ENCODE measurements around the gene CFAP221.

Gene CFAP221

GRCh38 chr2:119699016-119699606 is 154.9 kb downstream of the CFAP221 start:
- no peak for DNase-seq (ENCODE audit: low read depth)

- no peak for DNase-seq (ENCODE audit: low read depth)
Measured at GRCh38 chr2:119700866-119701265, 156.6 kb downstream of the CFAP221 start.

GRCh38 chr2:119701352-119701751 is 157.1 kb downstream of the CFAP221 start:
- DNase-seq (ENCODE audit: low read depth) = no peak

- no peak for DNase-seq (ENCODE audit: low read depth)
Measured at GRCh38 chr2:119702203-119702917, 158.1 kb downstream of the CFAP221 start.

- DNase-seq (ENCODE audit: low read depth) = peak; percentile 48
Measured at GRCh38 chr2:119702918-119703401, 158.7 kb downstream of the CFAP221 start.

GRCh38 chr2:119703526-119703925 is 159.3 kb downstream of the CFAP221 start:
- no peak for DNase-seq (ENCODE audit: low read depth)

GRCh38 chr2:119704670-119705120 is 160.4 kb downstream of the CFAP221 start:
- DNase-seq (ENCODE audit: low read depth) = no peak

- DNase-seq (ENCODE audit: low read depth) = no peak
Measured at GRCh38 chr2:119706221-119706620, 162.0 kb downstream of the CFAP221 start.
